Stimulated activated CD4-positive, alpha-beta T cell treated with anti-CD3 and anti-CD28 coated beads, Interleukin-2, amount 100 ng/mL, for 24 hours (primary cell): ENCODE measurements around the gene MED29.

Experiments
- DNase-seq, 2 donors: peaks; one replicate each; pipeline ENCODE4 v3.0.0-alpha.2; 2020

MED29 gene

GRCh38 chr19:39390751-39391437 lies at the start of gene MED29, which contains the start of gene PAF1:
MED29 (plus strand) TSS chr19:39391378; CDS start chr19:39391423, 45 bp downstream.
PAF1 (minus strand) TSS chr19:39391106; CDS start chr19:39390864, 242 bp downstream.
- DNase-seq, result peak; percentile 92 to 95

GRCh38 chr19:39341719-39342604 lies 49.2 kb upstream of the MED29 start, which contains the start of gene SAMD4B:
SAMD4B (plus strand) TSS chr19:39342421; CDS start chr19:39356894, 14,473 bp downstream.
- DNase-seq, result peak; percentile 99

GRCh38 chr19:39342647-39343305 lies 48.4 kb upstream of the MED29 start:
- no peak for DNase-seq

- DNase-seq, result no peak
These were observed 45.2 kb upstream of the MED29 start for GRCh38 chr19:39345956-39346355.

GRCh38 chr19:39347332-39348164 lies 43.6 kb upstream of the MED29 start:
- DNase-seq, result no peak

- no peak for DNase-seq
These were observed 41.9 kb upstream of the MED29 start for GRCh38 chr19:39349326-39349725.

GRCh38 chr19:39350156-39350555 lies 41.0 kb upstream of the MED29 start:
- DNase-seq, result no peak

GRCh38 chr19:39351537-39352064 lies 39.6 kb upstream of the MED29 start:
- peak; percentile 30 to 55 for DNase-seq

- no peak for DNase-seq
These were observed 38.6 kb upstream of the MED29 start for GRCh38 chr19:39352381-39353255.

GRCh38 chr19:39355253-39355652 lies 35.9 kb upstream of the MED29 start:
- DNase-seq, result no peak

- no peak for DNase-seq
These were observed 35.1 kb upstream of the MED29 start for GRCh38 chr19:39356073-39356472.

GRCh38 chr19:39356647-39357046 lies 34.5 kb upstream of the MED29 start:
- DNase-seq, result no peak

- no peak for DNase-seq
These were observed 32.2 kb upstream of the MED29 start for GRCh38 chr19:39359026-39359425.

GRCh38 chr19:39360599-39360998 lies 30.6 kb upstream of the MED29 start:
- no peak for DNase-seq

- no peak for DNase-seq
These were observed 28.2 kb upstream of the MED29 start for GRCh38 chr19:39362682-39363657.

- DNase-seq, result no peak
These were observed 27.2 kb upstream of the MED29 start for GRCh38 chr19:39363901-39364457.

GRCh38 chr19:39365531-39365930 lies 25.6 kb upstream of the MED29 start:
- no peak for DNase-seq

- no peak for DNase-seq
These were observed 22.0 kb upstream of the MED29 start for GRCh38 chr19:39369200-39369599.

GRCh38 chr19:39370735-39371134 lies 20.4 kb upstream of the MED29 start:
- no peak for DNase-seq
